ENCODE data around the gene PTMS.
"Not testable (repeated sequence)": the region's sequence is repeated elsewhere in the genome, so short reads cannot be mapped to it uniquely, and the experiment has no call there.

Gene PTMS

GRCh38 chr12:6765634-6766581 lies at the start of gene PTMS:
TSS of gene PTMS (plus strand) at chr12:6766363. CDS start at chr12:6766706, 343 bp downstream.
- no peak for DNase-seq (ENCODE audit: low read depth)

- no peak for DNase-seq (ENCODE audit: low read depth)
Measured at GRCh38 chr12:6716874-6717437, 49.2 kb upstream of the PTMS start.

- no peak for DNase-seq (ENCODE audit: low read depth)
Measured at GRCh38 chr12:6722863-6723262, 43.3 kb upstream of the PTMS start.

GRCh38 chr12:6723607-6724408 lies 42.4 kb upstream of the PTMS start, which contains the start of gene COPS7A:
TSS of gene COPS7A (plus strand) at chr12:6724046. CDS start at chr12:6724657, 611 bp downstream.
- peak; percentile 91 for DNase-seq (ENCODE audit: low read depth)

- no peak for DNase-seq (ENCODE audit: low read depth)
Measured at GRCh38 chr12:6724409-6724797, 41.8 kb upstream of the PTMS start.

- no peak for DNase-seq (ENCODE audit: low read depth)
Measured at GRCh38 chr12:6725350-6725749, 40.8 kb upstream of the PTMS start.

- DNase-seq (ENCODE audit: low read depth), result no peak
Measured at GRCh38 chr12:6729186-6729585, 37.0 kb upstream of the PTMS start.

- DNase-seq (ENCODE audit: low read depth), result no peak
Measured at GRCh38 chr12:6730169-6730568, 36.0 kb upstream of the PTMS start.

- no peak for DNase-seq (ENCODE audit: low read depth)
Measured at GRCh38 chr12:6734506-6735387, 31.4 kb upstream of the PTMS start.

GRCh38 chr12:6735448-6736191 lies 30.5 kb upstream of the PTMS start:
- DNase-seq (ENCODE audit: low read depth), result peak; percentile 6

GRCh38 chr12:6736754-6737153 lies 29.4 kb upstream of the PTMS start:
- DNase-seq (ENCODE audit: low read depth), result no peak

- not testable (repeated sequence) for DNase-seq (ENCODE audit: low read depth)
Measured at GRCh38 chr12:6742080-6742479, 24.1 kb upstream of the PTMS start.

- no peak for DNase-seq (ENCODE audit: low read depth)
Measured at GRCh38 chr12:6742834-6743233, 23.3 kb upstream of the PTMS start.

GRCh38 chr12:6743300-6743699 lies 22.9 kb upstream of the PTMS start:
- not testable (repeated sequence) for DNase-seq (ENCODE audit: low read depth)

- no peak for DNase-seq (ENCODE audit: low read depth)
Measured at GRCh38 chr12:6745741-6746525, 20.2 kb upstream of the PTMS start.

- DNase-seq (ENCODE audit: low read depth), result no peak
Measured at GRCh38 chr12:6747216-6747615, 18.9 kb upstream of the PTMS start.

- no peak for DNase-seq (ENCODE audit: low read depth)
Measured at GRCh38 chr12:6748761-6749160, 17.4 kb upstream of the PTMS start.

GRCh38 chr12:6750506-6750905 lies 15.7 kb upstream of the PTMS start:
- DNase-seq (ENCODE audit: low read depth), result no peak

- DNase-seq (ENCODE audit: low read depth), result no peak
Measured at GRCh38 chr12:6751767-6752166, 14.4 kb upstream of the PTMS start.

All from activated T-helper 9 cell treated with anti-CD3 and anti-CD28 coated beads, Interleukin-2, amount 50 U/mL, for 16 hours (primary cell).